Thyroid gland (tissue), 4 donors: ENCODE results near the gene KCNQ2. TPM values are rescaled to one million over a fixed set of nuclear protein-coding genes. Genes with fewer than 3 reads are reported as not detected.
A peak's percentile ranks its signal among the peaks of the same experiment; 100 is the strongest.

ENCODE experiments used
- DNase-seq, 2 donors: peaks; one replicate each; pipeline ENCODE4 v3.0.0-alpha.2; 2019
- H3K27ac ChIP-seq, 3 donors: fragments of 200-600 bp; sonication (generic); 1 replicate in 2 of 3; 2 replicates in 1 of 3; pipeline ENCODE4 v1.5.1; 2016 to 2019; ENCODE audit warnings: mild to moderate bottlenecking in 1 of 3, moderate library complexity in 1 of 3
- H3K27me3 ChIP-seq: fragments of 200-600 bp; sonication (generic); one replicate; pipeline ENCODE4 v1.5.1; 2019
- H3K36me3 ChIP-seq, 2 donors: fragments of 200-600 bp; sonication (generic); one replicate each; pipeline ENCODE4 v1.5.1; 2016 to 2019
- H3K4me1 ChIP-seq, 2 donors: fragments of 200-600 bp; sonication (generic); one replicate each; pipeline ENCODE4 v1.5.1; 2017 to 2019
- H3K4me3 ChIP-seq, 3 donors: fragments of 200-600 bp; sonication (generic); replicated peaks in 1 of 3; 1 replicate in 2 of 3; 2 replicates in 1 of 3; pipeline ENCODE4 v1.5.1; 2016; ENCODE audit warnings: mild to moderate bottlenecking in 1 of 3
- H3K9me3 ChIP-seq: fragments of 200-600 bp; sonication (generic); one replicate; pipeline ENCODE4 v1.5.1; 2017
- POLR2A ChIP-seq, 2 donors: fragments of 450-650 bp; IDR thresholded peaks; one replicate each; pipeline ENCODE4 v1.6.1; 2017; ENCODE audit warnings: antibody characterized with exemption in 2 of 2, mild to moderate bottlenecking in 2 of 2, moderate library complexity in 1 of 2
- WGBS, 2 donors: methylation state at CpG; one replicate each; pipeline ENCODE4 v1.1.5; 2017; 5-methylcytosine and 5-hydroxymethylcytosine counted together
- intact Hi-C: fragments of 100-400 bp; cut with DNase I; formaldehyde crosslinking; loops from one replicate; pipeline ENCODE4 v1.15.1; 2023
- total RNA-seq, 4 donors: library from RNA; depleted of rRNA; stranded (reverse); fragments of >200 nt; gene quantifications; one replicate each; pipeline ENCODE4 v1.2.3, GENCODE V29; 2016
- TF ChIP-seq, protein P1 (sequence below), 6 experiments: fragments of 200-600 bp in 3 of 6; fragments of 450-650 bp in 3 of 6; sonication (generic) in 3 of 6; IDR thresholded peaks; one replicate each; pipeline ENCODE4 v1.5.1; 2016 to 2019; ENCODE audit warnings: antibody characterized with exemption in 6 of 6, mild to moderate bottlenecking in 2 of 6, inconsistent platforms in 1 of 6, moderate library complexity in 1 of 6

KCNQ2 gene
- total RNA-seq, 4 donors from 2014 or later, result 0.11 to 0.27 TPM; not detected in 2

DNA sequence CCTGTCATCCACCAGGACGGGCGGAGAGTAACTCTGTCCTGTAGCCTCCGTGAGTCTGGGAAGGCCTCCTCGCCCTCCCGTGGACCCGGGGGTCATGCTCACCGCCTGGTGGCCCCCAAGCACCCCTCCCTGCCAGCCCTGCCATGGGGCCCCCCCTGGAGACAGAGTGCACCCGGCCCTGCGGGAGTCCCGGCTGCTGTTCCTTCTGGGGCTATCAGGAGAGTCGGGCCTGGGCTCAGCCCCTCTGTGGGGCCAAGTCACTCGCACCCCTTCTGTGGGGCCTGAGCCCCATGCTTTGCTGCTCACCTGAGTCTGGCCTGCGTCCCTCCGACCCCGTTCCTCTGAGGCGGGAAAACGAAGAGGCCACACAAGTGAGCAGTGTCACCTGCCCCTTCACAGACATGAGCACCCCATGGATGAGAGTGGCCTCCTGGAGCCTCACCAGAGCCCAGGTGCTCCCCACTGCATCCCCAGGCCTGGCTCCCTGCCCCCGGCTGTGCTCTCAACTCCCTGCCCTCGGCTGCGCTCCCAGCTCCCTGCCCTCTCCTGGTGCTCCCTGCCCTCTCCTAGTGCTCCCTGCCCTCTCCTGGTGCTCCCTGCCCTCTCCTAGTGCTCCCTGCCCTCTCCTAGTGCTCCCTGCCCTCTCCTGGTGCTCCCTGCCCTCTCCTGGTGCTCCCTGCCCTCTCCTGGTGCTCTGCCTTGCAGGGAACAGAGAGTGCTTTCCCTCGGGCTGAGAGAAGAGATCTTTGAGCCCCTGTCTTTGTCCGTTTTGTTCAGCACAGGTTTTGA is 106.7 kb downstream of the KCNQ2 start:
- H3K27me3 ChIP-seq, result no peaks in the 10 kb centered on the region
- H3K4me3 ChIP-seq, result no peak overlapping the region
- 81 to 87% methylated on average over 8 to 17 of the region's 22 CpGs for WGBS, 2 donors
- H3K4me1 ChIP-seq, result peaks cover 0 to 3% of the 10 kb centered on the region in 2 donors
- H3K9me3 ChIP-seq, result no peaks in the 10 kb centered on the region
- DNase-seq, result no peak
- no peaks in the 10 kb centered on the region for H3K36me3 ChIP-seq
- intact Hi-C loops, result no loop called here
- no peak for TF ChIP-seq POLR2A (IDR thresholded peaks at IDR 0.05)
- TF ChIP-seq, protein P1, sequence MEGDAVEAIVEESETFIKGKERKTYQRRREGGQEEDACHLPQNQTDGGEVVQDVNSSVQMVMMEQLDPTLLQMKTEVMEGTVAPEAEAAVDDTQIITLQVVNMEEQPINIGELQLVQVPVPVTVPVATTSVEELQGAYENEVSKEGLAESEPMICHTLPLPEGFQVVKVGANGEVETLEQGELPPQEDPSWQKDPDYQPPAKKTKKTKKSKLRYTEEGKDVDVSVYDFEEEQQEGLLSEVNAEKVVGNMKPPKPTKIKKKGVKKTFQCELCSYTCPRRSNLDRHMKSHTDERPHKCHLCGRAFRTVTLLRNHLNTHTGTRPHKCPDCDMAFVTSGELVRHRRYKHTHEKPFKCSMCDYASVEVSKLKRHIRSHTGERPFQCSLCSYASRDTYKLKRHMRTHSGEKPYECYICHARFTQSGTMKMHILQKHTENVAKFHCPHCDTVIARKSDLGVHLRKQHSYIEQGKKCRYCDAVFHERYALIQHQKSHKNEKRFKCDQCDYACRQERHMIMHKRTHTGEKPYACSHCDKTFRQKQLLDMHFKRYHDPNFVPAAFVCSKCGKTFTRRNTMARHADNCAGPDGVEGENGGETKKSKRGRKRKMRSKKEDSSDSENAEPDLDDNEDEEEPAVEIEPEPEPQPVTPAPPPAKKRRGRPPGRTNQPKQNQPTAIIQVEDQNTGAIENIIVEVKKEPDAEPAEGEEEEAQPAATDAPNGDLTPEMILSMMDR (IDR thresholded peaks at IDR 0.05), result no peak
- no peak overlapping the region for H3K27ac ChIP-seq

DNA sequence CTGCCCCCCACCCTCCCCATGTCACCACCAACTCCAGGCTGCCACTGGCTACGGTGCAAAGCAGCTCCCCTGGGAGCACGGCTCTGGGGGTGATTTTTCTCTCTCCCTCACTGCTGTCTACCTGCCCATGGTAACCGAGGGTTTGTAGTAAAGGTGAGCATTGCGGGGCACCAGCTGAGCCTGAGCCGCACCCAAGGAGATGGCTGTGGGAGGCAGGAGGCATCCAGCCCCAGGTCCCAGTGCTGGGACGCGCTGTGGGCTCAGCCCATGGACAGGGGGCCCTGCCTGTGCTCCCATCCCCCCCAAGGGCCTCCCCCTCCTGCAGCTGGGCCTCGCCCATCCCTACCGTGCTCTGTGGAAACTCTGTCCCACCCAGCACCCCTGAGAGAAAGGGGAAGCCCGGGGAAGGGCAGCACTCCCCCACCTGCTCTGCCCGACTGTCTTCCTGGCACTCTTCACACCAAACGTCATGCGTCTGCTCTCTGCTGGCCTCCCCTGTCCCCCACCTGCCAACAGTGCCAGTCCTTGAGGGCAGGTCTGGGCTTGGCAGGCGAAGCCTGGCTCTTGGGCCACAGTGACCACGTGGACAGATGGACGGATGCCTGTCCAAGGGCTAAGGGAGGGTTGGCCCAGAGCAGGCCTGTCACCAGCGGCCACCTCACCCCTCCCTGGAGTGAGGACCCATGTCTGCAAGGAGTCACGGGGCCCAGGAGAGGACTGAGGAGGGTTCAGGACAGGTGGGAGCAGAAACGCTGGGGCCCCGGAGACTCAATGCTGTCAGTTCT is 107.5 kb downstream of the KCNQ2 start:
- Histone ChIP-seq H3K4me1 (peaks cover 0 to 6% of the 10 kb centered on the region in 2 donors), H3K4me3 (no peak overlapping the region), H3K9me3 (no peaks in the 10 kb centered on the region), H3K27me3 (no peaks in the 10 kb centered on the region), H3K27ac (no peak overlapping the region), H3K36me3 (no peaks in the 10 kb centered on the region)
- TF ChIP-seq, protein P1 (IDR thresholded peaks at IDR 0.05), result no peak
- TF ChIP-seq POLR2A (IDR thresholded peaks at IDR 0.05), result no peak
- intact Hi-C loops, result loop anchor here (5.0 kb wide), 1 partner anchor 43 kb away; no protein-coding TSS in a partner anchor
- DNase-seq, result peak; percentile 71 to 78
- 60 to 78% methylated on average over 7 to 15 of the region's 20 CpGs for WGBS, 2 donors

DNA sequence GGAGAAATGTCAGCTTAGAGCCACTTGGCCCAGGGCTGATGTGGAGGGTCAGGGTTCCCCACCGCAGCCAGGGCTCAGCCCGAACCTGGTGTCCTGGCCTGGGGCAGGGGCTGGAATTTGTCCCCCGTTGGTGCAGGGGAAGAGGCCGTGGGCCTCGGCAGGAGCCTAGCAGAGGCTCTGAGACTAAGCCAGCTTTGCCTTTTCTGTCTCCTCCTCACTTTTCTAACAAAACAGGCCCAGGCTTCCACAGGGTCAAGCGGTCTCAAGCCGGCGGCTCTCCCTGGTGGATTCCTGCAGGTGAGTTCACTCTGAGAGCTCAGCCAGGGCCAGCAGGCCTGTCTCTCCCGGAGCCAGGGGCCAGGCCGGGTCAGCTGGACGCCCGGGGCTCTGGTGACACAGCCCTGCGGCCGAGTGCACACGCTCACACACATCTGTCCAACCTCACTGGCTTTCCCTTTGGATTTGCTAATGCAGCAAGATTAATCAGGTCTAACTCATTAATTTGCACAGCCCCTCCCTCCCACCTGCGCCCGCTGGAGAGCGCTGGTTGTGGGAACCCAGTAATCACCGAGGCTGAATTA is 108.4 kb downstream of the KCNQ2 start:
- Histone ChIP-seq H3K27ac (no peak overlapping the region), H3K27me3 (no peaks in the 10 kb centered on the region), H3K4me1 (peaks cover 0 to 6% of the 10 kb centered on the region in 2 donors), H3K4me3 (no peak overlapping the region), H3K9me3 (no peaks in the 10 kb centered on the region), H3K36me3 (no peaks in the 10 kb centered on the region)
- TF ChIP-seq POLR2A (IDR thresholded peaks at IDR 0.05), result no peak
- TF ChIP-seq, protein P1 (IDR thresholded peaks at IDR 0.05), result no peak
- intact Hi-C loops, result loop anchor here (5.0 kb wide), 1 partner anchor 42 kb away; no protein-coding TSS in a partner anchor
- no peak for DNase-seq
- WGBS, 2 donors, result 84 to 86% methylated on average over 18 to 19 of the region's 19 CpGs

DNA sequence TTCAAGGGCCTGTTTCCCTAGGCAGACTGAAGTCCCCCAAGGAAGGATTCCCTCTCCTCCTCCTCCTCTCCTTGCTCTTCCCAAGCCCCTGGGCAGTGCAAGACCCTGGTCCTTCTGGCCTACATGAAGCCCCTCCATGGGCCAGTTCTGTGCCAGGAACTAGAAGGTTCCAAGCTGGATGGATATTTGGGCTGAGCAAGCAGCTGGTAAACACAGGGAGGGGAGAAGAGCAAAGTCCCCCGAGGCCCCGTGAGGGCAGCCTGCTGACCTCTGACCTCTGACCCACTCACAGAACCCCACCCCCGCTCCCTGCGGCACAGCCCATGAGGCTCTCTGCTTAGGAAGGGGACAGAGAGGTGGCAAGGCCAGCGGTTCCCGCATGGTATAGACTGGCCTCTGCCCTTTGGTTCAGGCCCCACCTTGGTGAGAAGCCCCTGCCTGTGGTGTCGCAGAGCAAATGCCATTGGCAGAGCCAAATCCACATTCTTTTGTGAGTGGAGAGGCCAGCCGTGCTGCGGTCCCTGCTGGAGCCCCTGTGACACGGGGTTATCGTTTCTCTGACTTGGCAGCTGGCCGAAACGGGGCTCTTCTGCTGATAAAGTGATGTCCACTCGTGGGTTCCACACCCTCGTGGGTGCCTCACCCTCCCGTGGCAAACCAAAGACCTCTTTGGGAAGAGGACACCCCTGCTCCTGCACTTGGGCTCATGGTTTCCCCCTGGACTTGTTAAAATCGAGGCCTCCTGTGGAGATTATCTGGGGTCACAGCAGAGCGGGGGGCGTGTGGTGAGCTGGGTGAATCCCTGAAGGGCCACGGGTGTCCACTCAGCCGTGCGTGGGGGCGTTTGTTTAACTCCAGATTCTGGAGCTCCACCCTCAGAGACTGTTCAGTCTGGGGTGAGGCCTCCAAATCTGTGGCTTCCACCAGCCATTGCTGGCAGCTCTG is 109.2 kb downstream of the KCNQ2 start:
- intact Hi-C loops, result loop anchor here (5.0 kb wide), 1 partner anchor 41 kb away; no protein-coding TSS in a partner anchor
- Histone ChIP-seq H3K4me1 (peaks cover under 1 to 10% of the 10 kb centered on the region in 2 donors), H3K36me3 (no peaks in the 10 kb centered on the region), H3K27ac (no peak overlapping the region), H3K9me3 (no peaks in the 10 kb centered on the region), H3K4me3 (no peak overlapping the region), H3K27me3 (no peaks in the 10 kb centered on the region)
- DNase-seq, result no peak
- TF ChIP-seq POLR2A (IDR thresholded peaks at IDR 0.05), result no peak
- TF ChIP-seq, protein P1 (IDR thresholded peaks at IDR 0.05), result no peak
- 63 to 71% methylated on average over 13 to 22 of the region's 23 CpGs for WGBS, 2 donors
